BJ (cell line): ENCODE results near the gene PDZK1. TPM values are rescaled to one million over a fixed set of nuclear protein-coding genes. Genes with fewer than 3 reads are reported as not detected.

Experiments
- CTCF ChIA-PET: fragments of 350-600 bp; formaldehyde crosslinking; extraction: SDS; loops from one replicate; lab custom pipeline; 2021; ENCODE audit warnings: antibody characterized with exemption, inconsistent platforms; lab: Yijun Ruan, JAX
- POLR2A ChIA-PET: fragments of 300-600 bp; sonication (Branson Sonifier 250); formaldehyde crosslinking; extraction: SDS; loops from one replicate; lab custom pipeline; 2021; ENCODE audit warnings: antibody characterized with exemption; lab: Charles Lee
- DNase-seq: peaks from one replicate; pipeline ENCODE4 v3.0.0-alpha.2; 2011; ENCODE audit warnings: low read depth
- H3K27me3 ChIP-seq: 2 replicates; pipeline ENCODE4 v1.6.0; 2011; ENCODE audit warnings: low read length; ENCODE audit not compliant: control insufficient read depth, insufficient read depth
- H3K36me3 ChIP-seq: 2 replicates; pipeline ENCODE4 v1.5.1; 2011; ENCODE audit warnings: low read length; ENCODE audit not compliant: control insufficient read depth, insufficient read depth
- H3K4me3 ChIP-seq: 2 replicates; pipeline ENCODE4 v1.5.1; 2011; ENCODE audit warnings: low read depth, mild to moderate bottlenecking, control low read depth, low read length
- polyA plus RNA-seq: library from polyadenylated mRNA; depleted of rRNA; stranded (reverse); fragments of >200 nt; gene quantifications from 2 replicates; pipeline ENCODE4 v1.2.3, GENCODE V29; 2011
- TF ChIP-seq, protein P1 (sequence below): IDR thresholded peaks from 2 replicates; pipeline ENCODE4 v1.5.1; 2011; ENCODE audit warnings: low read depth, mild to moderate bottlenecking, control low read depth, inconsistent platforms, low read length, moderate library complexity; ENCODE audit not compliant: insufficient read depth

Gene PDZK1
- polyA plus RNA-seq, 1 experiment: 0.15 TPM

GRCh38 chr1:145740269-145740668, 33.1 kb upstream of the PDZK1 start:
- Histone ChIP-seq H3K36me3 (peaks cover 4% of the 10 kb centered on the region), H3K27me3 (no peaks in the 10 kb centered on the region), H3K4me3 (no peak overlapping the region)
- TF ChIP-seq, protein P1, sequence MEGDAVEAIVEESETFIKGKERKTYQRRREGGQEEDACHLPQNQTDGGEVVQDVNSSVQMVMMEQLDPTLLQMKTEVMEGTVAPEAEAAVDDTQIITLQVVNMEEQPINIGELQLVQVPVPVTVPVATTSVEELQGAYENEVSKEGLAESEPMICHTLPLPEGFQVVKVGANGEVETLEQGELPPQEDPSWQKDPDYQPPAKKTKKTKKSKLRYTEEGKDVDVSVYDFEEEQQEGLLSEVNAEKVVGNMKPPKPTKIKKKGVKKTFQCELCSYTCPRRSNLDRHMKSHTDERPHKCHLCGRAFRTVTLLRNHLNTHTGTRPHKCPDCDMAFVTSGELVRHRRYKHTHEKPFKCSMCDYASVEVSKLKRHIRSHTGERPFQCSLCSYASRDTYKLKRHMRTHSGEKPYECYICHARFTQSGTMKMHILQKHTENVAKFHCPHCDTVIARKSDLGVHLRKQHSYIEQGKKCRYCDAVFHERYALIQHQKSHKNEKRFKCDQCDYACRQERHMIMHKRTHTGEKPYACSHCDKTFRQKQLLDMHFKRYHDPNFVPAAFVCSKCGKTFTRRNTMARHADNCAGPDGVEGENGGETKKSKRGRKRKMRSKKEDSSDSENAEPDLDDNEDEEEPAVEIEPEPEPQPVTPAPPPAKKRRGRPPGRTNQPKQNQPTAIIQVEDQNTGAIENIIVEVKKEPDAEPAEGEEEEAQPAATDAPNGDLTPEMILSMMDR: no peak
- CTCF ChIA-PET: interaction anchor here (1.3 to 2.3 kb wide), 3 partner anchors 11 to 20 kb away, joined by 6 to 10 read pairs (median 7); no protein-coding TSS in a partner anchor
- peak; percentile 54 for DNase-seq
- POLR2A ChIA-PET: no interaction called here

GRCh38 chr1:145736191-145736590, 29.0 kb upstream of the PDZK1 start:
- TF ChIP-seq, protein P1: no peak
- no peak for DNase-seq
- Histone ChIP-seq H3K27me3 (no peaks in the 10 kb centered on the region), H3K4me3 (no peak overlapping the region), H3K36me3 (0 out of 2 replicates have a peak, but pooled peaks cover under 1% of the 10 kb centered on the region)
- POLR2A ChIA-PET: no interaction called here
- CTCF ChIA-PET: interaction anchor here (1.1 kb wide), 1 partner anchor 16 kb away, joined by 4 read pairs; no protein-coding TSS in a partner anchor

- Histone ChIP-seq H3K36me3 (no peaks in the 10 kb centered on the region), H3K27me3 (no peaks in the 10 kb centered on the region), H3K4me3 (no peak overlapping the region)
- TF ChIP-seq, protein P1: no peak
- ChIA-PET POLR2A (no interaction called here), CTCF (interaction anchor here (1.6 to 2.9 kb wide), 2 partner anchors 10 to 115 kb away, joined by 3 to 13 read pairs; partner anchors contain the start of gene NUDT17)
- DNase-seq: no peak
Measured at GRCh38 chr1:145730900-145731299, 23.7 kb upstream of the PDZK1 start.

GRCh38 chr1:145730467-145730866, 23.3 kb upstream of the PDZK1 start:
- H3K27me3 ChIP-seq: no peaks in the 10 kb centered on the region
- H3K4me3 ChIP-seq: no peak overlapping the region
- TF ChIP-seq, protein P1: no peak
- H3K36me3 ChIP-seq: no peaks in the 10 kb centered on the region
- ChIA-PET POLR2A (no interaction called here), CTCF (interaction anchor here (1.6 to 2.9 kb wide), 2 partner anchors 9 to 115 kb away, joined by 3 to 13 read pairs; partner anchors contain the start of gene NUDT17)
- DNase-seq: no peak

DNA sequence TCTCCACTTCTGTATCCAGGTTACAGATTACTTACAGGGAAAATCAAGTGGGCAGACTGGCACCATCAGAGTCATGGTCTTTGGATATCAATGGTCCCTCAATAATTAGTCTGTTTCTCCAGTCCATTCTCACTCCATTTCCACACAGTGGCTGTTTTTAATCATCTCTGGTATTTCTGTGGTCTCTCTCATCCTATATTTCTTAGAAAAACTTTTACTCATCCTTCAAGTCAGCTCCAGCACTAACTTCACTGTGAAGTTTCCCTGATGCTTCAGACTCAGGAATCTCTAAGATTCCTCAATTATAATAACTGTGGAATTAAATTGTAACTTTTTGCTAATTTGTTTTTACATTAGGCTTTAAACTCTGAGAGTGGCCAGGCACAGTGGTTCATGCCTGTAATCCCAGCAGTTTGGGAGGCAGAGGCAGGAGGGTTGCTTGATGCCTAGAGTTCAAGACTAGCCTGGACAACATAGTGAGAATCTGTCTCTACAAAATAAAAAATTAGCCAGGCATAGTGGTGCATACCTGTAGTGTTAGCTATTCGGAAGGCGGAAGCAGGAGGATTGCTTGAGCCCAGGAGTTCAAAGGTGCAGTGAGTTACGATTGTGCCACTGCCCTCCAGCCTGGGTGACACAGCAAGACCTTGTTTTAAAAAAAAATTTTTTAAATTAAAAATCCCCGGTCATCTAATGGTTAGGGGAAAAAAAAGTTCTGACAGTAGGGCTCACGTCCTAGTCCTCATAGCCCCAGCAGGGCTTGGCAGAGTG, 22.7 kb upstream of the PDZK1 start:
- ChIA-PET CTCF (interaction anchor here (1.6 to 2.9 kb wide), 2 partner anchors 9 to 116 kb away, joined by 3 to 13 read pairs; partner anchors contain the start of gene NUDT17), POLR2A (no interaction called here)
- Histone ChIP-seq H3K4me3 (no peak overlapping the region), H3K27me3 (no peaks in the 10 kb centered on the region), H3K36me3 (no peaks in the 10 kb centered on the region)
- TF ChIP-seq, protein P1: no peak
- DNase-seq: no peak
